Right atrium auricular region (tissue), 2 donors: ENCODE data around the gene ARHGAP6. TPM values are rescaled to one million over a fixed set of nuclear protein-coding genes. Genes with fewer than 3 reads are reported as not detected.

Experiments
- DNase-seq: peaks from one replicate; pipeline ENCODE4 v3.0.0-alpha.2; 2019; ENCODE audit warnings: low spot score
- H3K27ac ChIP-seq, 2 donors: fragments of 200-600 bp; sonication (generic); 1 replicate in 1 of 2; 2 replicates in 1 of 2; pipeline ENCODE4 v1.5.1; 2016 to 2019
- H3K27me3 ChIP-seq, 2 donors: fragments of 200-600 bp; sonication (generic); one replicate each; pipeline versions ENCODE4 v1.5.1 to v1.6.0; 2017 to 2019
- H3K36me3 ChIP-seq: fragments of 200-600 bp; sonication (generic); one replicate; pipeline ENCODE4 v1.5.1; 2016
- H3K4me1 ChIP-seq, 2 donors: fragments of 200-600 bp; sonication (generic); one replicate each; pipeline versions ENCODE4 v1.5.1 to v1.6.0; 2017 to 2019
- H3K4me3 ChIP-seq, 2 donors: fragments of 200-600 bp; sonication (generic); 1 replicate in 1 of 2; 2 replicates in 1 of 2; pipeline ENCODE4 v1.5.1; 2017 to 2019; ENCODE audit warnings: mild to moderate bottlenecking in 1 of 2, moderate library complexity in 1 of 2
- H3K9me3 ChIP-seq, 2 donors: fragments of 200-600 bp; sonication (generic); one replicate each; pipeline ENCODE4 v1.5.1; 2019
- total RNA-seq, 2 donors: library from RNA; depleted of rRNA; stranded (reverse); fragments of >200 nt; gene quantifications; one replicate each; pipeline ENCODE4 v1.1.0, GENCODE V29; 2016
- TF ChIP-seq, protein P1 (sequence below), 2 donors: fragments of 200-600 bp; sonication (generic); IDR thresholded peaks; one replicate each; pipeline ENCODE4 v1.5.1; 2019; ENCODE audit warnings: antibody characterized with exemption in 2 of 2

The ARHGAP6 gene
- total RNA-seq, 2 donors from 2014 or later: 5.1 to 9.4 TPM

DNA sequence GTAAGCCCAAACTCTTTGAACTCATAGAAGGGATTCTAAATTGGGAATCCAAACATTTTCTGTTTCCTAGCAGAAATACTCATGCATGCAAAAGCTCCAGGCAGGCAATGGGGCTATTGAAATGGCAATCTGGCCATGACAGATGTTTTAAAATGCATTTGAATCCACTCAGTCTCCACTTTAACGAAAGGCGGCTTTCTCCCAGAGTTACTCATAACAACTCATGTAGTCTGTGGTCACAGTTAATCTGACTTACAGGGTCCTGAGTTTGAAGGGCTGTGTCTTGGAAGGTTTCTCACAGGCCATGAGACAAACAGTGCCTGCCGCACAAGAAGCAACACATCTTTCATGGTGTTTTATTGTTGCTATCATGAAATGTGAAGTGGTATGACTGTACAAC is 186.8 kb downstream of the ARHGAP6 start:
- TF ChIP-seq, protein P1, sequence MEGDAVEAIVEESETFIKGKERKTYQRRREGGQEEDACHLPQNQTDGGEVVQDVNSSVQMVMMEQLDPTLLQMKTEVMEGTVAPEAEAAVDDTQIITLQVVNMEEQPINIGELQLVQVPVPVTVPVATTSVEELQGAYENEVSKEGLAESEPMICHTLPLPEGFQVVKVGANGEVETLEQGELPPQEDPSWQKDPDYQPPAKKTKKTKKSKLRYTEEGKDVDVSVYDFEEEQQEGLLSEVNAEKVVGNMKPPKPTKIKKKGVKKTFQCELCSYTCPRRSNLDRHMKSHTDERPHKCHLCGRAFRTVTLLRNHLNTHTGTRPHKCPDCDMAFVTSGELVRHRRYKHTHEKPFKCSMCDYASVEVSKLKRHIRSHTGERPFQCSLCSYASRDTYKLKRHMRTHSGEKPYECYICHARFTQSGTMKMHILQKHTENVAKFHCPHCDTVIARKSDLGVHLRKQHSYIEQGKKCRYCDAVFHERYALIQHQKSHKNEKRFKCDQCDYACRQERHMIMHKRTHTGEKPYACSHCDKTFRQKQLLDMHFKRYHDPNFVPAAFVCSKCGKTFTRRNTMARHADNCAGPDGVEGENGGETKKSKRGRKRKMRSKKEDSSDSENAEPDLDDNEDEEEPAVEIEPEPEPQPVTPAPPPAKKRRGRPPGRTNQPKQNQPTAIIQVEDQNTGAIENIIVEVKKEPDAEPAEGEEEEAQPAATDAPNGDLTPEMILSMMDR (IDR thresholded peaks at IDR 0.05): no peak
- no peak overlapping the region for H3K27ac ChIP-seq

GRCh38 chrX:11478026-11478425 is 187.7 kb downstream of the ARHGAP6 start:
- TF ChIP-seq, protein P1 (IDR thresholded peaks at IDR 0.05): no peak
- Histone ChIP-seq H3K36me3 (no peaks in the 10 kb centered on the region), H3K4me3 (no peak overlapping the region), H3K9me3 (no peaks in the 10 kb centered on the region), H3K4me1 (no peaks in the 10 kb centered on the region), H3K27ac (no peak overlapping the region), H3K27me3 (no peaks in the 10 kb centered on the region)
- no peak for DNase-seq

More for the DNA sequence above, 186.8 kb downstream of the ARHGAP6 start:
- Histone ChIP-seq H3K4me3 (no peak overlapping the region), H3K36me3 (no peaks in the 10 kb centered on the region), H3K4me1 (no peaks in the 10 kb centered on the region), H3K9me3 (no peaks in the 10 kb centered on the region), H3K27me3 (no peaks in the 10 kb centered on the region)
- no peak for DNase-seq

GRCh38 chrX:11474576-11474975 is 191.1 kb downstream of the ARHGAP6 start:
- H3K27me3 ChIP-seq: no peaks in the 10 kb centered on the region
- no peak overlapping the region for H3K4me3 ChIP-seq
- no peak for DNase-seq
- H3K36me3 ChIP-seq: no peaks in the 10 kb centered on the region
- no peaks in the 10 kb centered on the region for H3K4me1 ChIP-seq
- TF ChIP-seq, protein P1 (IDR thresholded peaks at IDR 0.05): no peak
- no peak overlapping the region for H3K27ac ChIP-seq
- no peaks in the 10 kb centered on the region for H3K9me3 ChIP-seq

DNA sequence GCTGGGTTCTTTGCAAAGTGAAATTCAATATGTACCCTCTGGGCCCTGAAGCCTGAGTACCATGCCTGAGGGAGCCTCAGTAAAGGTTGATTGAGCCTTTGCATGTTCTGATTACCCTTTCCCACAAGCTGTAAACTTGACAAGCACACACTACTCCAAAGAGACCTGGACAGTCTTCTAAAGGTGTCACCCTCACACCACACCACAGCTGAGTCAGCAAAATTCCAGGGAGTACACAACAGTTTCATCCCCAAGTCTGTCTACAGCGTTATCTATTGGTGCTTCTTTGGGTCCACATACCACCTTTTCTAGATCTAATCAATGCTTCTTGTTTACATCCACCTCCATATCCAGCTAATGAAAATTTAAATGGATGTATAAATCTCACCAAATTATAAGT is 191.7 kb downstream of the ARHGAP6 start:
- Histone ChIP-seq H3K27ac (no peak overlapping the region), H3K36me3 (no peaks in the 10 kb centered on the region), H3K4me3 (no peak overlapping the region), H3K9me3 (no peaks in the 10 kb centered on the region), H3K27me3 (no peaks in the 10 kb centered on the region), H3K4me1 (no peaks in the 10 kb centered on the region)
- TF ChIP-seq, protein P1 (IDR thresholded peaks at IDR 0.05): no peak
- no peak for DNase-seq

GRCh38 chrX:11472879-11473278 is 192.8 kb downstream of the ARHGAP6 start:
- Histone ChIP-seq H3K4me3 (no peak overlapping the region), H3K27me3 (no peaks in the 10 kb centered on the region), H3K9me3 (no peaks in the 10 kb centered on the region), H3K36me3 (no peaks in the 10 kb centered on the region), H3K27ac (no peak overlapping the region), H3K4me1 (no peaks in the 10 kb centered on the region)
- no peak for DNase-seq
- TF ChIP-seq, protein P1 (IDR thresholded peaks at IDR 0.05): no peak

- Histone ChIP-seq H3K4me1 (no peaks in the 10 kb centered on the region), H3K27ac (no peak overlapping the region), H3K9me3 (no peaks in the 10 kb centered on the region), H3K4me3 (no peak overlapping the region), H3K36me3 (no peaks in the 10 kb centered on the region), H3K27me3 (no peaks in the 10 kb centered on the region)
- TF ChIP-seq, protein P1 (IDR thresholded peaks at IDR 0.05): no peak
- DNase-seq: no peak
Observed at GRCh38 chrX:11472381-11472780, 193.3 kb downstream of the ARHGAP6 start.
